OCI-LY7 (cell line): Measurements from ENCODE around the gene ZBED5. TPM values are rescaled to one million over a fixed set of nuclear protein-coding genes. Genes with fewer than 3 reads are reported as not detected.

ENCODE experiments used
- BruUV-seq: library from RNA; stranded (reverse); fragments of 400-500 nt; replicated peaks from 2 replicates; lab custom pipeline; 2021; lab: Mats Ljungman, UMichigan
- CTCF ChIA-PET: fragments of 300-600 bp; sonication (Branson Sonifier 250); formaldehyde crosslinking; loops from one replicate; lab custom pipeline; 2022; ENCODE audit warnings: antibody characterized with exemption; ENCODE audit not compliant: unreplicated experiment; lab: Charles Lee
- POLR2A ChIA-PET: fragments of 300-600 bp; sonication (Branson Sonifier 250); formaldehyde crosslinking; loops from one replicate; lab custom pipeline; 2022; ENCODE audit warnings: antibody characterized with exemption; lab: Charles Lee
- DNase-seq: peaks from one replicate; pipeline ENCODE4 v3.0.0-alpha.2; 2015; ENCODE audit warnings: low spot score
- H2AFZ ChIP-seq: fragments of 200-600 bp; sonication (generic), shearing (Covaris generic); 2 replicates; pipeline ENCODE4 v1.6.1; 2014; ENCODE audit warnings: mild to moderate bottlenecking, antibody characterized with exemption, low read length, moderate library complexity
- H3K27ac ChIP-seq: fragments of 200-600 bp; sonication (generic); 2 replicates; pipeline ENCODE4 v1.5.1; 2014; ENCODE audit warnings: mixed run types, low read depth, mild to moderate bottlenecking, moderate library complexity, low read length, inconsistent platforms; ENCODE audit not compliant: poor library complexity, severe bottlenecking
- H3K36me3 ChIP-seq: fragments of 200-600 bp; sonication (generic); 2 replicates; pipeline ENCODE4 v1.6.1; 2014; ENCODE audit warnings: mild to moderate bottlenecking, antibody characterized with exemption, low read length, moderate library complexity, mixed read lengths; ENCODE audit not compliant: insufficient read depth
- H3K4me1 ChIP-seq: fragments of 200-600 bp; sonication (generic); 2 replicates; pipeline ENCODE4 v1.5.1; 2014; ENCODE audit warnings: mild to moderate bottlenecking, low read length; ENCODE audit not compliant: insufficient read depth, poor library complexity, severe bottlenecking
- H3K4me2 ChIP-seq: fragments of 200-600 bp; sonication (generic); 2 replicates; pipeline ENCODE4 v1.6.1; 2014; ENCODE audit warnings: mild to moderate bottlenecking, low read length
- H3K4me3 ChIP-seq: fragments of 200-600 bp; sonication (generic); 2 replicates; pipeline ENCODE4 v1.5.1; 2014; ENCODE audit warnings: mild to moderate bottlenecking, low read depth, low read length; ENCODE audit not compliant: poor library complexity, severe bottlenecking
- H3K79me2 ChIP-seq: fragments of 200-600 bp; sonication (generic); 2 replicates; pipeline ENCODE4 v1.6.1; 2016; ENCODE audit warnings: low read depth, mild to moderate bottlenecking, low read length, moderate library complexity, mixed read lengths; ENCODE audit not compliant: insufficient read depth
- H3K9me2 ChIP-seq: fragments of 200-600 bp; sonication (generic); 2 replicates; pipeline ENCODE4 v1.6.1; 2016; ENCODE audit warnings: mild to moderate bottlenecking, low read length, mixed read lengths; ENCODE audit not compliant: insufficient read depth
- H3K9me3 ChIP-seq: fragments of 200-600 bp; sonication (generic); 2 replicates; pipeline ENCODE4 v1.6.1; 2014; ENCODE audit warnings: mild to moderate bottlenecking, mixed run types, low read length, mixed read lengths
- H4K20me1 ChIP-seq: fragments of 200-600 bp; sonication (generic); 2 replicates; pipeline ENCODE4 v1.6.1; 2014; ENCODE audit warnings: mild to moderate bottlenecking, antibody characterized with exemption, low read length, moderate library complexity, mixed read lengths; ENCODE audit not compliant: insufficient read depth
- EZH2phosphoT487 ChIP-seq: fragments of 200-600 bp; sonication (generic); IDR thresholded peaks from 2 replicates; pipeline ENCODE4 v1.6.1; 2018; ENCODE audit warnings: low read depth, borderline replicate concordance, mild to moderate bottlenecking, mixed run types, antibody characterized with exemption, low read length, moderate library complexity, mixed read lengths
- intact Hi-C: fragments of 100-400 bp; cut with micrococcal nuclease; formaldehyde crosslinking; loops from one replicate; pipeline ENCODE4 v1.10.0; 2022; ENCODE audit not compliant: unreplicated experiment
- total RNA-seq, 2 experiments: library from RNA; depleted of rRNA in 1 of 2; stranded (reverse); fragments of >200 nt in 1 of 2; shearing (Covaris generic) in 1 of 2; gene quantifications; 2 replicates each; pipeline ENCODE4 v1.2.3, GENCODE V29; 2014 to 2022
- TF ChIP-seq, protein P1 (sequence below): fragments of 200-600 bp; sonication (generic); conservative IDR thresholded peaks from 2 replicates; pipeline ENCODE4 v1.5.1; 2014; ENCODE audit warnings: mild to moderate bottlenecking, antibody characterized with exemption, low read length, moderate library complexity, mixed read lengths

ZBED5 gene
- total RNA-seq, 2 experiments from 2014 or later = 42.1 to 71.9 TPM

DNA sequence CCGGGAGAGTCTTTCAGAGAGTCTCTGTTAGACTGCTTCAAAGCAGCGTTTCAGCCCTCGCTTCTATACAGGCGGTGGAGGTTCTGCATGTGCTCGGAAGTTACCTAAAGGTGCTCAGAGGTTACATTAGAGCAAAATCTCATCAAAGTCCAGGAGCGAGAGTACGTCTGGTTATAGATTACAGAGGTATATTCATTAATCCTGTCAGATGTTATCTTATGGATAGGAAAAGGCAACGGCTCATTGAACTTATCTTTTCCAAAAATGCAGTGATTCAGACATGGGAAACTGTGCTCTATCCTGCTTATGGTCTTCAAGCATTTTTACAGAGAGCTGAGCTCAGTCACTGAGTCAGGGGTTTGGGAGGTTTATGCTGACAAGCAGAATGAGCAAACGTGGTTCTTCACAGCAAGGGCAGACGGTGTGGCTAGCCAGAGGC, 9.1 kb upstream of the ZBED5 start:
- ChIA-PET POLR2A (no interaction called here), CTCF (no interaction called here)
- Histone ChIP-seq H2AFZ (no peak overlapping the region), H3K79me2 (no peaks in the 10 kb centered on the region), H3K4me1 (no peaks in the 10 kb centered on the region), H3K9me3 (peaks cover 8% of the 10 kb centered on the region; the same call in 1 of the 2 replicates), H4K20me1 (no peaks in the 10 kb centered on the region), H3K4me2 (no peak overlapping the region), H3K4me3 (no peak overlapping the region), H3K27ac (no peak overlapping the region), H3K9me2 (no peaks in the 10 kb centered on the region), H3K36me3 (peaks cover 8% of the 10 kb centered on the region)
- DNase-seq = no peak
- TF ChIP-seq, protein P1, sequence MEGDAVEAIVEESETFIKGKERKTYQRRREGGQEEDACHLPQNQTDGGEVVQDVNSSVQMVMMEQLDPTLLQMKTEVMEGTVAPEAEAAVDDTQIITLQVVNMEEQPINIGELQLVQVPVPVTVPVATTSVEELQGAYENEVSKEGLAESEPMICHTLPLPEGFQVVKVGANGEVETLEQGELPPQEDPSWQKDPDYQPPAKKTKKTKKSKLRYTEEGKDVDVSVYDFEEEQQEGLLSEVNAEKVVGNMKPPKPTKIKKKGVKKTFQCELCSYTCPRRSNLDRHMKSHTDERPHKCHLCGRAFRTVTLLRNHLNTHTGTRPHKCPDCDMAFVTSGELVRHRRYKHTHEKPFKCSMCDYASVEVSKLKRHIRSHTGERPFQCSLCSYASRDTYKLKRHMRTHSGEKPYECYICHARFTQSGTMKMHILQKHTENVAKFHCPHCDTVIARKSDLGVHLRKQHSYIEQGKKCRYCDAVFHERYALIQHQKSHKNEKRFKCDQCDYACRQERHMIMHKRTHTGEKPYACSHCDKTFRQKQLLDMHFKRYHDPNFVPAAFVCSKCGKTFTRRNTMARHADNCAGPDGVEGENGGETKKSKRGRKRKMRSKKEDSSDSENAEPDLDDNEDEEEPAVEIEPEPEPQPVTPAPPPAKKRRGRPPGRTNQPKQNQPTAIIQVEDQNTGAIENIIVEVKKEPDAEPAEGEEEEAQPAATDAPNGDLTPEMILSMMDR = no peak
- TF ChIP-seq EZH2phosphoT487 = no peak
- intact Hi-C loops = no loop called here
- BruUV-seq = no TSS peak

DNA sequence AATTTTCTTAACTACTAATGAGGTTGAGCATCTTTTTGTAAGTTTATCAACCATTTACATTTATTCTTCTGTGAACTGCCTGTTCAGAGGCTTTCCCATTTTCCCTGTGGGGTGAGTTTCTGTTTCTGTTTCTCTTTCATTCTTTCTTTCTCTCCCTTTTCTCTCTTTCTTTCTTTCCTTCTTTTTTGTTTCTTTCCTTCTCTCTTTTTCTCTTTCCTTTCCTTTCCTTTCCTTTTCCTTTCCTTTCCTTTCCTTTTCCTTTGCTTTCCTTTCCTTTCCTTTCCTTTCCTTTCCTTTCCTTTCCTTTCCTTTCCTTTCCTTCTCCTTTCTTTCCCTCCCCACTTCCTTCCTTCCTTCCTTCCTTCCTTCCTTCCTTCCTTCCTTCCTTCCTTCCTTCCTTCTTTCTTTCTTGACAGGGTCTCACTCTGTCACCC, 8.0 kb upstream of the ZBED5 start:
- BruUV-seq = no TSS peak
- H3K36me3 ChIP-seq = no peaks in the 10 kb centered on the region
- intact Hi-C loops = no loop called here
- H4K20me1 ChIP-seq = no peaks in the 10 kb centered on the region
- no peaks in the 10 kb centered on the region for H3K9me2 ChIP-seq
- no peak for DNase-seq
- H2AFZ ChIP-seq = no peak overlapping the region
- H3K27ac ChIP-seq = no peak overlapping the region
- H3K9me3 ChIP-seq = no peaks in the 10 kb centered on the region
- ChIA-PET POLR2A (no interaction called here), CTCF (no interaction called here)
- no peaks in the 10 kb centered on the region for H3K79me2 ChIP-seq
- no peak for TF ChIP-seq EZH2phosphoT487
- TF ChIP-seq, protein P1 = no peak
- no peaks in the 10 kb centered on the region for H3K4me1 ChIP-seq
- no peak overlapping the region for H3K4me3 ChIP-seq
- no peak overlapping the region for H3K4me2 ChIP-seq

DNA sequence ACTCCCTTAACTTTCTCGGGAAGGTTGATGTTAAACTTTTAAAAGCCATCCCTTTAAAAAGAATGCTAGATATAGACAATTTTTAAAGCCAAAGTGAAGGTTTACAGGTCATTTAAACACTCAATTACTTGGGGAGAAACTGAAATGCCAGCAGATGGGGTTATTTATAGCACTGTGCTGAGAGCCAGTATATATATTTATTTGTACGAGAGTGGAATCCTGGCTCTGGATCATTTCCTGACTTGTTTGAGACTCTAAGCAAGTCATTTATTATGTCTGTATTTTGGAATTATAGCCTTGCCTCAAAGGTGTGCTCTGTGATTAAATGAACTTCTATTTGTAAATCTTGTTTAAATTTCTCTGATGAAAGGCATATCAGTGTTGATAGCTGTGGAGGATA, 6.8 kb upstream of the ZBED5 start:
- H3K36me3 ChIP-seq = no peaks in the 10 kb centered on the region; the same call in 1 of the 2 replicates
- no peaks in the 10 kb centered on the region for H4K20me1 ChIP-seq
- peaks cover 3% of the 10 kb centered on the region for H3K4me1 ChIP-seq
- H3K79me2 ChIP-seq = no peaks in the 10 kb centered on the region
- no peaks in the 10 kb centered on the region for H3K9me2 ChIP-seq
- H3K4me3 ChIP-seq = no peak overlapping the region
- BruUV-seq = no TSS peak
- H3K4me2 ChIP-seq = no peak overlapping the region
- CTCF ChIA-PET = no interaction called here
- intact Hi-C loops = no loop called here
- TF ChIP-seq, protein P1 = no peak
- TF ChIP-seq EZH2phosphoT487 = no peak
- H3K9me3 ChIP-seq = no peaks in the 10 kb centered on the region
- DNase-seq = no peak
- POLR2A ChIA-PET = no interaction called here
- H2AFZ ChIP-seq = no peak overlapping the region
- no peak overlapping the region for H3K27ac ChIP-seq
